ENCODE results near the gene SRA1.

The SRA1 gene

DNA sequence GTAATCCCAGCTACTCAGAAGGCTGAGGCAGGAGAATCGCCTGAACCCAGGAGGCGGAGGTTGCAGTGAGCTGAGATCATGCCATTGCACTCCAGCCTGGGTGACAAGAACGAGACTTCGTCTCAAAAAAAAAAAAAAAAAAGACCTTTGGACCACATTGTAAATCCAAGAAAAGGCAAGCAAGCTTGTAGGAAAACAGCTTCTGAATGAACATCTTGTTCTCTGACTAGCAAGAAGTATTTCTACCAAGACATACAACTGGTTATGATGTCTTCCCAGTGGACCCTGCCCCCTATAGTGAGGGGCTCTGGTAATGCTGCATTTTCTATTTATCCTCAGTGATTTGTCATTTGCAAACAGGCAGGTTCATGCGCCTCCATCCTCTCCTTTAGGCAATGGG is 14.3 kb downstream of the SRA1 start (continued):
- TF ChIP-seq, protein P1, sequence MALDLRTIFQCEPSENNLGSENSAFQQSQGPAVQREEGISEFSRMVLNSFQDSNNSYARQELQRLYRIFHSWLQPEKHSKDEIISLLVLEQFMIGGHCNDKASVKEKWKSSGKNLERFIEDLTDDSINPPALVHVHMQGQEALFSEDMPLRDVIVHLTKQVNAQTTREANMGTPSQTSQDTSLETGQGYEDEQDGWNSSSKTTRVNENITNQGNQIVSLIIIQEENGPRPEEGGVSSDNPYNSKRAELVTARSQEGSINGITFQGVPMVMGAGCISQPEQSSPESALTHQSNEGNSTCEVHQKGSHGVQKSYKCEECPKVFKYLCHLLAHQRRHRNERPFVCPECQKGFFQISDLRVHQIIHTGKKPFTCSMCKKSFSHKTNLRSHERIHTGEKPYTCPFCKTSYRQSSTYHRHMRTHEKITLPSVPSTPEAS (tag by site-specific recombination; IDR thresholded peaks at IDR 0.05): no peak
- no peak for TF ChIP-seq ZNF302 (tag by site-specific recombination; IDR thresholded peaks at IDR 0.05; ENCODE audit: low read depth)

DNA sequence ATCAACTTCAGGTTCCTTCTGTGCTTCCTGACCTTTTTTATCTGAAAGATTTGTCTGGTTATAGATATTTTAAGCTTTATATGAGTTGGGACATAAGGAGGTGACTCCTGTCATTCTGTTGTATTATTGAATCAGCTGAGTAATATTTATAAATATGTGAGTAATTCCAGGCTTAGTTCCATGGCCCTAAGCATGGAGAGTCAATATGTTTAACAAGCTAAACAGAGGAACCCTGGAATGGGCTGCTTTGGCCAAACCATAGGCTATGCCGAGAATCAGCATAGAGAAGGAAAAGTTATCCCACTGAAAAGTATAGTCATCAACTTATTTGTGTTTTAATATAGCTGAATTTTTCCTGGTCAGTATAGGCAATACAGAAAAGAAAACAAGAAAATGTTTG is 17.0 kb downstream of the SRA1 start:
- H3K36me3 ChIP-seq (ENCODE audit: control insufficient read depth in 2 of 2, insufficient read depth in 1 of 2, low read length in 2 of 2): peaks cover 53 to 80% of the 10 kb centered on the region in 2 experiments
- no peaks in the 10 kb centered on the region for H3K4me1 ChIP-seq (ENCODE audit: control insufficient read depth, insufficient read depth, low read length)
- ChIA-PET CTCF (no interaction called here), POLR2A (no interaction called here)
- TF ChIP-seq ZNF112 (tag by site-specific recombination; IDR thresholded peaks at IDR 0.05) (no peak), ZNF169 (tag by site-specific recombination; IDR thresholded peaks at IDR 0.05) (no peak), ZNF341 (tag by site-specific recombination; IDR thresholded peaks at IDR 0.05; ENCODE audit: low read depth) (no peak)
- H3K27ac ChIP-seq (ENCODE audit: extremely low read depth, low read depth, low read length): no peak overlapping the region
- H3K9me3 ChIP-seq (ENCODE audit: control insufficient read depth, insufficient read depth, low read depth, low read length): no peaks in the 10 kb centered on the region
- no peak overlapping the region for H3K4me3 ChIP-seq (ENCODE audit: low read depth, low read length)

DNA sequence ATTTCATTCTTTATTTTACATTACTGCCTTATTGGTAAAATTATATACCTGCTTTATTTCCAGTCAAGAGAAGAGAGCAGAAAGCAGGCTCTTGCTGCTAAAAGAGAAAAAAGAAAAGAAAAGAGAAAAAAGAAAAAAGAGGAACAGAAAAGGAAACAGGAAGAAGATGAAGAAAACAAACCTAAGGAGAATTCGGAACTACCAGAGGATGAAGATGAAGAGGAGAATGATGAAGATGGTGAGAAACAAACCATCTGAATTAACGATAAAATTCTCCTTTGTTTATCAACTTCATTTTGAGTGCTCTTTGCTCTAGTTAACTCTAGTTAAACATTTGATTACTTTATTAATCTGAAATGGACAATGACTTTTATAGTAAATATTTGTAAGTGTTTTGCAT is 33.3 kb downstream of the SRA1 start:
- Histone ChIP-seq H3K4me3 (ENCODE audit: low read depth, low read length) (no peak overlapping the region), H3K9me3 (ENCODE audit: control insufficient read depth, insufficient read depth, low read depth, low read length) (no peaks in the 10 kb centered on the region), H3K27ac (ENCODE audit: extremely low read depth, low read depth, low read length) (no peak overlapping the region), H3K4me1 (ENCODE audit: control insufficient read depth, insufficient read depth, low read length) (no peaks in the 10 kb centered on the region), H3K36me3 (ENCODE audit: control insufficient read depth in 2 of 2, insufficient read depth in 1 of 2, low read length in 2 of 2) (peaks cover 49 to 62% of the 10 kb centered on the region in 2 experiments)
- TF ChIP-seq KLF7 (tag by site-specific recombination; IDR thresholded peaks at IDR 0.05; ENCODE audit: borderline replicate concordance): no peak
- no peak for TF ChIP-seq ZNF560 (tag by site-specific recombination; IDR thresholded peaks at IDR 0.05; ENCODE audit: borderline replicate concordance)
- no peak for TF ChIP-seq ZNF792 (tag by site-specific recombination; IDR thresholded peaks at IDR 0.05)
- TF ChIP-seq, protein P2, sequence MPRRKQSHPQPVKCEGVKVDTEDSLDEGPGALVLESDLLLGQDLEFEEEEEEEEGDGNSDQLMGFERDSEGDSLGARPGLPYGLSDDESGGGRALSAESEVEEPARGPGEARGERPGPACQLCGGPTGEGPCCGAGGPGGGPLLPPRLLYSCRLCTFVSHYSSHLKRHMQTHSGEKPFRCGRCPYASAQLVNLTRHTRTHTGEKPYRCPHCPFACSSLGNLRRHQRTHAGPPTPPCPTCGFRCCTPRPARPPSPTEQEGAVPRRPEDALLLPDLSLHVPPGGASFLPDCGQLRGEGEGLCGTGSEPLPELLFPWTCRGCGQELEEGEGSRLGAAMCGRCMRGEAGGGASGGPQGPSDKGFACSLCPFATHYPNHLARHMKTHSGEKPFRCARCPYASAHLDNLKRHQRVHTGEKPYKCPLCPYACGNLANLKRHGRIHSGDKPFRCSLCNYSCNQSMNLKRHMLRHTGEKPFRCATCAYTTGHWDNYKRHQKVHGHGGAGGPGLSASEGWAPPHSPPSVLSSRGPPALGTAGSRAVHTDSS (tag by site-specific recombination; IDR thresholded peaks at IDR 0.05): peak; percentile 78
- TF ChIP-seq ZNF121 (tag by site-specific recombination; IDR thresholded peaks at IDR 0.05): no peak
- ChIA-PET CTCF (interaction anchor here (0.6 kb wide), 1 partner anchor 21 kb away, joined by 3 read pairs; no protein-coding TSS in a partner anchor), POLR2A (no interaction called here)

DNA sequence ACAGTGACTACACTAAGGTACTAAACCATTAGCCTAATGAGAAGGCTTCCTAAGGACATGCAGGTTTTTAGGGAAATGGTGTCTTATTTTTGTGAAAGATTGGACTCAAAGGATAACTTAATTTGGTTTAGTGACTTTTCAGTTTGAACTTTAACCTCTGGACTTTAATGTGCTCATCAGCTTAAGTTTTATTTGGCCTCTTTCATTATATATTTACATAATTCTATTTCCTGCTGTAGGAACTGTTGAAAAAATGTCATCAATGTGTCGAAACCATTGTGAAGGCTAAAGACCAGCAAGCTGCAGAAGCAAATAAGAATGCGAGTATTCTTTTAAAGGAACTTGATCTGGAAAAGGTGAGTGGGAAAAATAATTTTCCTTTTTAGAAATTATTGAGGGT is 44.1 kb downstream of the SRA1 start:
- Histone ChIP-seq H3K36me3 (ENCODE audit: control insufficient read depth in 2 of 2, insufficient read depth in 1 of 2, low read length in 2 of 2) (peaks cover 48 to 68% of the 10 kb centered on the region in 2 experiments), H3K4me1 (ENCODE audit: control insufficient read depth, insufficient read depth, low read length) (no peaks in the 10 kb centered on the region), H3K27ac (ENCODE audit: extremely low read depth, low read depth, low read length) (no peak overlapping the region), H3K9me3 (ENCODE audit: control insufficient read depth, insufficient read depth, low read depth, low read length) (no peaks in the 10 kb centered on the region), H3K4me3 (ENCODE audit: low read depth, low read length) (no peak overlapping the region)
- TF ChIP-seq ZNF24 (tag by site-specific recombination; IDR thresholded peaks at IDR 0.05): no peak
- TF ChIP-seq ZNF660 (tag by site-specific recombination; IDR thresholded peaks at IDR 0.05): no peak
- TF ChIP-seq ZNF658 (tag by site-specific recombination; IDR thresholded peaks at IDR 0.05): no peak
- no peak for TF ChIP-seq ZNF2 (tag by site-specific recombination; IDR thresholded peaks at IDR 0.05)
- no peak for TF ChIP-seq ZNF404 (tag by site-specific recombination; IDR thresholded peaks at IDR 0.05)
- TF ChIP-seq KLF16 (tag by site-specific recombination; IDR thresholded peaks at IDR 0.05): no peak
- no peak for TF ChIP-seq ZNF266 (tag by site-specific recombination; IDR thresholded peaks at IDR 0.05; ENCODE audit: low read depth)
- no peak for TF ChIP-seq MEIS1 (CRISPR knock-in tag; IDR thresholded peaks at IDR 0.05; ENCODE audit: borderline replicate concordance)
- no peak for TF ChIP-seq ZNF16 (tag by site-specific recombination; IDR thresholded peaks at IDR 0.05; ENCODE audit: low read depth)
- TF ChIP-seq ZNF146 (tag by site-specific recombination; IDR thresholded peaks at IDR 0.05): no peak
- TF ChIP-seq WT1 (tag by site-specific recombination; IDR thresholded peaks at IDR 0.05): no peak
- no peak for TF ChIP-seq ZNF175 (tag by site-specific recombination; IDR thresholded peaks at IDR 0.05)
- no peak for TF ChIP-seq OVOL3 (tag by site-specific recombination; IDR thresholded peaks at IDR 0.05)
- TF ChIP-seq ZNF501 (tag by site-specific recombination; IDR thresholded peaks at IDR 0.05): no peak
- POLR2A ChIA-PET: no interaction called here
- CTCF ChIA-PET: no interaction called here
